Head of caudate nucleus (tissue), 42 donors: Measurements from ENCODE around the gene NUP88.

Source experiments
- DNase-seq, 42 donors: peaks; one replicate each; pipeline versions ENCODE4 v3.0.0 to v3.0.0-alpha.2; 2020 to 2021; ENCODE audit warnings: mixed read lengths in 7 of 42
- intact Hi-C: fragments of 100-400 bp; cut with DNase I; formaldehyde crosslinking; loops from one replicate; pipeline ENCODE4 v1.15.0; 2022

NUP88 gene

DNA sequence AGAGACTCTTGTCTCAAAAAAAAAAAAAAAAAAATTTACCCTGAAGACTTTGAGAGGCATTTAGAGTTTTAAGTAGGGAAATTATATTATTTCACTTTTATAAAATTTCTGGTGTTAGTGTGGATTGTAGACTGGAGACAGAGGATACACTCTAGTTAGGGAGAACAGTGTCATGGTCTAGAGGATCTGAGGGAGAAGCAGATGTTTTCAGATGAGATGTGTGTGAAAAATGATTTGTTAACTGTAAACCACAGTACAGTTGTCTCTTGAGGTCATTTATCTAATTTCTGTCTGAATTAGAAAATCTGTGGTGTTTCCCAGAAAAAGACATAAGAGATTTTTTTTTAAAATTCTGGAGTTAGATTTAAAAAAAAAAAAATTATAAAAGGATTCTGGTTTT, 54.8 kb downstream of the NUP88 start:
- DNase-seq, result no peak
- intact Hi-C loops, result no loop called here

DNA sequence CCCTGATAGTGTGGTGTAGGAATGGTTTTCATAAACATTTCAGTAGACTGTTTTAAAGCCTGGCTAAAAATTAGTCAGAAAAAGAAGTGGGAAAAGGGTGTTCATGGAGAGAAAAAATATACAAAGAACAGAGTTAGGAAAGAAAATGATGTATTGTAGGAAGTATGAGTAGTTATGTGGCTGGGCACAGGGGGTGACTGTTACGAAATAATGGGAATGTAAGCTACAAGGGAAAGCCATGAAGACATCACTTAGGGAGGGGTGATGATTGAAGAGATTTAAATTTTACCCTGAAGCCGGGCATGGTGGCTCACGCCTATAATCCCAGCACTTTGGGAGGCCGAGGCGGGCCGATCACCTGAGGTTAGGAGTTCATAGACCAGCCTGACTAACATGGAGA, 55.3 kb downstream of the NUP88 start:
- intact Hi-C loops, result no loop called here
- no peak for DNase-seq

DNA sequence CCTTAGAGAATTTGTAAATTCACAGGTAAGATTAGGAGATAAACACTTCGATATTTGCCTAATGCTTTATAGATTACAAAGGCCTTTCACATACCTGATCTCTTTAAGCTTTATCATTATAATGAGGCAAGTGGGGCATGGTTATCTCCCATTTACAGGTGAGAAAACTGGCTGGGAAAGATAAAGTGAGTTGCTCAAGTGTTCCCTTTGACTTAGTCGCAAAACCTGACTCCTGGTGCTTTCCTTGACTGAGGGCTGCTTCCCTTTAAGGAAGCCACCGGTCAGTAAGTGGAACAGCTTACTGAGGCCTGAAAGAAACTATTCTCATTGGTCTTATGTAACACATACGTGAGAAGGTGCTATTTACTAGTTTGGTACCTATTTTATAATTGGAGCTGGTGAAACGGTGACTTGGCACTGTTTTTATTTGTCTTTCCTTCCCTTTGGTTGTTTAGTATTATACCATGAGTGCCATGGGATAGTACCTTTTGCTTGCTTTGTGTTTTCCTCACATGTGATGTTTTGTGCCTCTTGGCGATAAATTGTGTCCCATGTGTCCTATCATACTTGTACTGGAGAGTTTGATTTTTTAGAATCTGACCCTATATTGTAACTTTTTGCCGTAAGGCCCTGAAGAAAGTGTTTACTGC, 57.2 kb downstream of the NUP88 start:
- no peak for DNase-seq

DNA sequence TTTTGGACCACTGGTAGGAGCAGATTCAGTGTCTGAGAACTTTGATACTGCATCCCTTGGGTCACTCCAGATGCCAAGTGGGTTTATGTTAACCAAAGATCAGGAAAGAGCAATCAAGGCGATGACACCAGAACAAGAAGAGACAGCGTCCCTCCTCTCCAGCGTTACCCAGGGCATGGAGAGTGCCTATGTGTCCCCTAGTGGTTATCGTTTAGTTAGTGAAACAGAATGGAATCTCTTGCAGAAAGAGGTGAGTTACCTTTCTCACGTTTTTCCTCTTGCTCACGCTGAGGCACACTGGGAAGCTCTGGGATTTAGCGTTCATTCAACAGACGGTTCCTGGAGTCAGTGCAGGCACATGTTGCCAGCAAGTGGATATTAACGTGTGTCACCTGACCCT, 58.0 kb downstream of the NUP88 start:
- intact Hi-C loops, result no loop called here
- DNase-seq, result no peak

More for the DNA sequence above, 57.2 kb downstream of the NUP88 start:
- intact Hi-C loops, result no loop called here

DNA sequence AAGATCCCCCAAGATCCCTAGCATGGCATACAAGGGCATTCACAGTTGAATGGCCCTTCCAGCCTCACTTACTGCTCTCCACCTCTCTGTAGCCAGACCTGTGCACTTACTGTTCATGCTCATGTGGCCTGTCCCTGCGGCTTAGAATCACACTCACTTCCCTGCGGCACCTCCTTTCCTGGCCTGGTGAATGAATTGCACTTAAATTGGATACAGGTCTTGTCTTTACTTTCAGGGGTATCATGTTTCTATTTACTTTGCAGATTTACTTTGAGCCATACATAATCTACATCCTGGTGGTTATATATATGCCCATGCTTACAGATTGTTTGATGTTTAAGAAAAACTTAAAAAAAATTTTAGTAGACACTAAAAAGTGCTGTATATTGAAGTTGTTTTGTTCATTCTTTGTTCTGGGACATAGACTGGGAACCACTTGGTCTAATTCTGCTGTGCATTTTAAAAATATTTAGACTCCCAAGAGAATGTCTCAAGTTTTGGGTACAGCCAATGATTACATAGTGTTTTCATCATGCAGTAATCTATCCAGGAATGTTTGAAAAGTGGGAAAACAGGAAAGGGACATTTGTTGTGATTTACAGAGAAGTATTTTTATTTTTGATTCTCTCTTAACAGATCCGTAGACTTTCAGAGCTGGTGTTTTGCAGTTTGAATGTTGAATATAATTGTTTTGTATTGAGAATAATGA, 63.9 kb downstream of the NUP88 start:
- intact Hi-C loops, result no loop called here
- no peak for DNase-seq

DNA sequence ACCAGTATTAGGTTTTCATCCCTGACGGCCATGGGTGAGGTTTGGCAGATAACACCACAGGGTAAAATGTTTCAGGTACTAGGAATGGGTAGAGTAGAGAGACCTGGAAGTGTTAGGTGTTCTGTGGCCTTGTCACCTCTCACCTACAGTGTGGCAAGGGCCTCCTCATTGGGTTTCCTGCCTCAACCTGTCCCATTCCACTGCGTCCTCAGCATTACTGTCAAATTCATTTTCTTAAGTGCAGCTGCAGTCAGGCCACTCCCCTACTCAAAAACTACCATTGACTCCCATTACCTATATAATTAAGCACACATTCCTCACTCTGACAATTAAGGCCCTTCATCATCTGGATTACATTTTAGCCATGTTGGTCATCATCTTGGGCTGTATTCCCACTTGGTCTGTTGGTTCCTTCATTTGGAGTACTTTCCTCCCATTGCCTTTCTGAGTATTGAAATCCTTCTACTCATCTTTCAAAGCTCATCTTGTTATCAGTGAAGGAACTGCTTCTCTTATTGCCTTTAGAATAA, 64.5 kb downstream of the NUP88 start:
- no peak for DNase-seq
- intact Hi-C loops, result no loop called here

DNA sequence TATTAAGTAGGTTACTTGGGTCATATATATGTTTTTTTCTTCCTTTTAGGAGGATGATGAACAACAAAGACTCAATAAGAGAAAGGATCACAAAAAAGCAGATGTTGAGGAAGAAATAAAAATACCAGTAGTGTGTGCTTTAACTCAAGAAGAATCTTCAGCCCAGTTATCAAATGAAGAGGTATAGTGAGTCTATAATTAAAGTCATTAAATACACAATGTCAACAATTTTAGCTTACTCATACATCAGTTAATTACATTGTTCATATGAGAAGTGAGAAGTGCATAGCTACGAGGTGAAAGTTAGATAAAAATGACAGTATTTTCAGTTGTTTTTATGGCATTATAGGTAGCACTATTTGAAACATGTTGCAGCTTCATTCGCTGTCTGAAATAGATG, 65.2 kb downstream of the NUP88 start:
- no peak for DNase-seq
- intact Hi-C loops, result no loop called here

DNA sequence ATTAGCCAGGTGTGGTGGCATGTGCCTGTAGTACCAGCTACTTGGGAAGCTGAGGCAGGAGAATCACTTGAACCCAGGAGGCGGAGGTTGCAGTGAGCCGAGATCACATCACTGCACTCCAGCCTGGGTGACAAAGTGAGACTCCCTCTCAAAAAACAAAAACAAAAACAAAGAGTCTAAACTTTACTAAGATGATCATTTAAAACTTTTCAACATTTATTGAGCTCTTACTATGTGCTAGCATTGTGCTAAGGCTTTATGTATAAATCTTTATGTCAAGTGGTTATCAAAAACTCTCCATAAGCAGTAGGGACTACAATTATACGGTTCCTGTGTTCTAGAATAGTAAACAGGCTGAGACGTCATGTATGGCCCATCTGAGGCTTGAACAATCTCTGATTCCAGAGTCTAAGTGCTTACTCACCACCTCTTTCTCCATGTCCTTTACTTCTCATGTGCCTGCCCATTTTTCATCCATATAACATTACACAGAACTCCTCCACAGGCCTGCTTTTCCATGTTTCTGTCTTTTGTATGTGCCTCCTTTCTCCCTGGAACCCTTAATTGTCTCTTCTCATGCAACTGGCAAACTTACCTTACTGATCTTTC, 66.7 kb downstream of the NUP88 start:
- intact Hi-C loops, result no loop called here
- DNase-seq, result no peak

DNA sequence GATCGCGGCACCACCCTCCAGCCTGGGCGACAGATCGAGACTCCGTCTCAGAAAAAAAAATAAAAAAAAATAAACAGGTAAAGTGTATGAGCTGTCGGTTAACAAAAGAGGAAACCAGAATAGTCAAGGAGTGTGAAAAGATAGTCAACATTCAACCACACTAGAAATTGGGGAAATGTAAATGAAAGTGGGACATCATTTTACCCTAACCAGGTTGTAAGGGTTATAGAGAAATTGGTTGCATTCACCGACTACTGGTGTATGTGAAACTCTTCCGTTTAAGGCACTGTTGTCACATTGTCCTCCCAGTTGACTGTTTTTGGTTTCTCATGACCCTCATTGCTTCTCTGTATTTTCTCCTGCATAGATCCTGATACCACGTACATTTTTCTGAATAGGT, 74.5 kb downstream of the NUP88 start:
- intact Hi-C loops, result no loop called here
- DNase-seq, result no peak
